ENCODE data around the gene PBX4. TPM values are rescaled to one million over a fixed set of nuclear protein-coding genes. Genes with fewer than 3 reads are reported as not detected.

The PBX4 gene
- total RNA-seq, 1 donor from 2014 or later, result 3.4 TPM

GRCh38 chr19:19533841-19534240 is 84.6 kb downstream of the PBX4 start:
- Histone ChIP-seq H3K27ac (no peak overlapping the region), H3K4me1 (peaks cover 18% of the 10 kb centered on the region), H3K4me3 (no peak overlapping the region), H3K36me3 (no peaks in the 10 kb centered on the region), H3K9me3 (no peaks in the 10 kb centered on the region), H3K27me3 (peaks cover 12% of the 10 kb centered on the region)
- no peak for TF ChIP-seq CTCF (IDR thresholded peaks at IDR 0.05)
- ATAC-seq, result no peak
- intact Hi-C loops (cut with DNase I), result loop anchor here (5.0 to 10.0 kb wide), 2 partner anchors 108 to 421 kb away; partner anchors contain the start of gene GMIP
- no peak for DNase-seq

- peaks cover 4% of the 10 kb centered on the region for H3K27me3 ChIP-seq
- H3K9me3 ChIP-seq, result no peaks in the 10 kb centered on the region
- DNase-seq (no peak), ATAC-seq (no peak)
- H3K36me3 ChIP-seq, result peaks cover 6% of the 10 kb centered on the region
- no peak overlapping the region for H3K27ac ChIP-seq
- peaks cover 10% of the 10 kb centered on the region for H3K4me1 ChIP-seq
- no peak overlapping the region for H3K4me3 ChIP-seq
- intact Hi-C loops (cut with DNase I), result loop anchor here (5.0 to 10.0 kb wide), 2 partner anchors 109 to 422 kb away; partner anchors contain the start of gene GMIP
- TF ChIP-seq CTCF (IDR thresholded peaks at IDR 0.05), result no peak
Observed at GRCh38 chr19:19532806-19533701, 85.4 kb downstream of the PBX4 start.

GRCh38 chr19:19531951-19532805 is 86.3 kb downstream of the PBX4 start:
- no peaks in the 10 kb centered on the region for H3K27me3 ChIP-seq
- DNase-seq, result peak; percentile 91
- H3K4me3 ChIP-seq, result no peak overlapping the region
- intact Hi-C loops (cut with DNase I), result loop anchor here (5.0 to 10.0 kb wide), 2 partner anchors 110 to 423 kb away; partner anchors contain the start of gene GMIP
- H3K27ac ChIP-seq, result no peak overlapping the region
- peaks cover 7% of the 10 kb centered on the region for H3K4me1 ChIP-seq
- H3K9me3 ChIP-seq, result no peaks in the 10 kb centered on the region
- TF ChIP-seq CTCF (IDR thresholded peaks at IDR 0.05), result peak; percentile 94
- peaks cover 15% of the 10 kb centered on the region for H3K36me3 ChIP-seq
- peak; percentile 84 for ATAC-seq

- peaks cover 27% of the 10 kb centered on the region for H3K36me3 ChIP-seq
Observed at GRCh38 chr19:19530889-19531288, 87.6 kb downstream of the PBX4 start.

More at GRCh38 chr19:19530889-19531288, 87.6 kb downstream of the PBX4 start:
- H3K4me3 ChIP-seq, result no peak overlapping the region
- H3K27ac ChIP-seq, result no peak overlapping the region
- H3K27me3 ChIP-seq, result no peaks in the 10 kb centered on the region
- no peak for TF ChIP-seq CTCF (IDR thresholded peaks at IDR 0.05)
- H3K9me3 ChIP-seq, result no peaks in the 10 kb centered on the region
- no peak for ATAC-seq
- no peak for DNase-seq
- peaks cover 7% of the 10 kb centered on the region for H3K4me1 ChIP-seq
- intact Hi-C loops (cut with DNase I), result loop anchor here (5.0 to 10.0 kb wide), 2 partner anchors 111 to 424 kb away; partner anchors contain the start of gene GMIP
